Vagina (tissue), 2 donors: ENCODE data around the gene ZBED1. TPM values are rescaled to one million over a fixed set of nuclear protein-coding genes. Genes with fewer than 3 reads are reported as not detected.
"Not testable (repeated sequence)": the region's sequence is repeated elsewhere in the genome, so short reads cannot be mapped to it uniquely, and the experiment has no call there.

Experiments
- DNase-seq, 2 donors: peaks; one replicate each; pipeline ENCODE4 v3.0.0-alpha.2; 2017; ENCODE audit errors: extremely low spot score in 2 of 2
- H3K27ac ChIP-seq: fragments of 200-600 bp; sonication (generic); one replicate; pipeline ENCODE4 v1.5.1; 2019
- H3K27me3 ChIP-seq: fragments of 200-600 bp; sonication (generic); one replicate; pipeline ENCODE4 v1.5.1; 2019
- H3K36me3 ChIP-seq, 2 donors: fragments of 200-600 bp; sonication (generic); one replicate each; pipeline ENCODE4 v1.5.1; 2017 to 2019
- H3K4me1 ChIP-seq: fragments of 200-600 bp; sonication (generic); one replicate; pipeline ENCODE4 v1.5.1; 2019
- H3K4me3 ChIP-seq, 2 donors: fragments of 200-600 bp; sonication (generic); 1 replicate in 1 of 2; 2 replicates in 1 of 2; pipeline ENCODE4 v1.5.1; 2016 to 2019
- H3K9me3 ChIP-seq: fragments of 200-600 bp; sonication (generic); one replicate; pipeline ENCODE4 v1.5.1; 2019
- POLR2A ChIP-seq, 2 donors: fragments of 450-650 bp; IDR thresholded peaks; one replicate each; pipeline ENCODE4 v1.6.1; 2017; ENCODE audit warnings: antibody characterized with exemption in 2 of 2, mild to moderate bottlenecking in 2 of 2, moderate library complexity in 2 of 2
- POLR2AphosphoS5 ChIP-seq, 2 donors: sonication (generic); formaldehyde crosslinking; IDR thresholded peaks; one replicate each; pipeline ENCODE4 v1.9.0; 2017; ENCODE audit warnings: antibody characterized with exemption in 2 of 2, mild to moderate bottlenecking in 2 of 2, low read depth in 1 of 2; ENCODE audit not compliant: insufficient read depth in 1 of 2
- intact Hi-C: fragments of 100-400 bp; cut with DNase I; formaldehyde crosslinking; loops from one replicate; pipeline ENCODE4 v1.15.1; 2023
- total RNA-seq: library from RNA; depleted of rRNA; stranded (reverse); fragments of >200 nt; gene quantifications from one replicate; pipeline ENCODE4 v1.2.3, GENCODE V29; 2016
- TF ChIP-seq, protein P1 (sequence below), 3 experiments: fragments of 450-650 bp in 2 of 3; fragments of 200-600 bp in 1 of 3; sonication (generic) in 1 of 3; IDR thresholded peaks; one replicate each; pipeline ENCODE4 v1.5.1; 2017 to 2019; ENCODE audit warnings: antibody characterized with exemption in 3 of 3, mild to moderate bottlenecking in 2 of 3, moderate library complexity in 2 of 3

The ZBED1 gene
- total RNA-seq, 1 donor from 2014 or later, result 32.7 TPM

DNA sequence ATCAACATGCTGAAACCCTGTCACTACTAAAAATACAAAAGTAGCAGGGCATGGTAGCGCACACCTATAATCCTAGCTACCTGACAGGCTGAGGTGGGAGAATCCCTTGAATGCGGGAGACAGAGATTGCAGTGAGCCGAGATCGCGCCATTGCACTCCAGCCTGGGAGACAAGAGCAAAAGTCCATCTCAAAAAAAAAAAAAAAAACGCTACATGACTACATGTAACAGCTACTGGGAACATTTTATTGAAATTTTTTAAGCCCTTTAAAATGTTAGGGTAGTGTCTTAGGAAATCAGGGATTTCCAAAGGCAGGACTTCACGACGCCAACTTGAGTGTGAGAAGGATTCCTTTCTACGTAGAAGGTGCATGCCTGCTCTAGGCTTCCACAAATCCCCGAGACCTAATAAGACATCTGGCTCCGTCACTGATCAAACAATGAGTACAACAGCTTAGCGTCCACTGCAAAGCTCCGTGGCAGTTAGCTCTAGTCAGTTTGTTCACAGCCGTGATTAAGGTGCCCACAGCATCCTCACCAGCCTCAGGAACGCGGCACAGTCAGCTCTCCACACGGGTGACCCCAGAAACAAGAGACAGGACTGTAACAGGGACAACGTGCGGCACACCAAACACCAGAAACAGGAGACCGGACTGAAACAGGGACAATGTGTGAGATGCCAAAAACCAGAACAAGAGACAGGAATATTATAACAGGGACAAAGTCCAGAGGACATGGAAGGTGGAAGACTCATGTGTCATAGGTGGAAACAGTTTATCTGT, 33.7 kb downstream of the ZBED1 start:
- TF ChIP-seq POLR2A (IDR thresholded peaks at IDR 0.05) (no peak), POLR2AphosphoS5 (IDR thresholded peaks at IDR 0.05; ENCODE audit: insufficient read depth in 1 of 2, low read depth in 1 of 2) (no peak)
- TF ChIP-seq, protein P1, sequence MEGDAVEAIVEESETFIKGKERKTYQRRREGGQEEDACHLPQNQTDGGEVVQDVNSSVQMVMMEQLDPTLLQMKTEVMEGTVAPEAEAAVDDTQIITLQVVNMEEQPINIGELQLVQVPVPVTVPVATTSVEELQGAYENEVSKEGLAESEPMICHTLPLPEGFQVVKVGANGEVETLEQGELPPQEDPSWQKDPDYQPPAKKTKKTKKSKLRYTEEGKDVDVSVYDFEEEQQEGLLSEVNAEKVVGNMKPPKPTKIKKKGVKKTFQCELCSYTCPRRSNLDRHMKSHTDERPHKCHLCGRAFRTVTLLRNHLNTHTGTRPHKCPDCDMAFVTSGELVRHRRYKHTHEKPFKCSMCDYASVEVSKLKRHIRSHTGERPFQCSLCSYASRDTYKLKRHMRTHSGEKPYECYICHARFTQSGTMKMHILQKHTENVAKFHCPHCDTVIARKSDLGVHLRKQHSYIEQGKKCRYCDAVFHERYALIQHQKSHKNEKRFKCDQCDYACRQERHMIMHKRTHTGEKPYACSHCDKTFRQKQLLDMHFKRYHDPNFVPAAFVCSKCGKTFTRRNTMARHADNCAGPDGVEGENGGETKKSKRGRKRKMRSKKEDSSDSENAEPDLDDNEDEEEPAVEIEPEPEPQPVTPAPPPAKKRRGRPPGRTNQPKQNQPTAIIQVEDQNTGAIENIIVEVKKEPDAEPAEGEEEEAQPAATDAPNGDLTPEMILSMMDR (IDR thresholded peaks at IDR 0.05), result no peak
- Histone ChIP-seq H3K9me3 (no peaks in the 10 kb centered on the region), H3K27ac (no peak overlapping the region), H3K36me3 (no peaks in the 10 kb centered on the region), H3K4me3 (no peak overlapping the region), H3K27me3 (no peaks in the 10 kb centered on the region), H3K4me1 (no peaks in the 10 kb centered on the region)
- intact Hi-C loops, result no loop called here
- DNase-seq, result no peak

DNA sequence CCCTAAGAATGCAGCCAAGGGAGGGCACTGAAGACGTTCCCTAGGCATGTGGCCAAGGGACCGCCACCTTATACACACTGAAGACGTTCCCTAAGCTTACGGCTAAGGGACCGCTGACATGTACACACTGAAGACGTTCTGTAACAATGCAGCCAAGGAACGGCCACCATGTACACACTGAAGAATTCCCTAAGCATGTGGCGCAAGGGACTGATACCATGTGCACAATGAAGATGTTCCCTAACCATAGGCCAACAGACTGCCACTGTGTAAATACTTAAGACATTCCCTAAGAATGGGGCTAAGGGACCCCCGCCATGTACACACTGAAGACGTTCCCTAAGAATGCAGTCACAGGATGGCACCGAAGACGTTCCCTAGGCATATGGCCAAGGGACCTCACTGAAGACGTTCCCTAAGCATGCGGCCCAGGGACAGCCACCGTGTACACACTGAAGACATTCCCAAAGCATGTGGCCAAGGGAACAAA, 36.1 kb downstream of the ZBED1 start:
- Histone ChIP-seq H3K9me3 (no peaks in the 10 kb centered on the region), H3K4me1 (no peaks in the 10 kb centered on the region), H3K27ac (no peak overlapping the region), H3K36me3 (no peaks in the 10 kb centered on the region), H3K4me3 (no peak overlapping the region), H3K27me3 (no peaks in the 10 kb centered on the region)
- no peak for DNase-seq
- intact Hi-C loops, result no loop called here
- TF ChIP-seq POLR2A (IDR thresholded peaks at IDR 0.05) (no peak), POLR2AphosphoS5 (IDR thresholded peaks at IDR 0.05; ENCODE audit: insufficient read depth in 1 of 2, low read depth in 1 of 2) (no peak)
- TF ChIP-seq, protein P1 (IDR thresholded peaks at IDR 0.05), result no peak

DNA sequence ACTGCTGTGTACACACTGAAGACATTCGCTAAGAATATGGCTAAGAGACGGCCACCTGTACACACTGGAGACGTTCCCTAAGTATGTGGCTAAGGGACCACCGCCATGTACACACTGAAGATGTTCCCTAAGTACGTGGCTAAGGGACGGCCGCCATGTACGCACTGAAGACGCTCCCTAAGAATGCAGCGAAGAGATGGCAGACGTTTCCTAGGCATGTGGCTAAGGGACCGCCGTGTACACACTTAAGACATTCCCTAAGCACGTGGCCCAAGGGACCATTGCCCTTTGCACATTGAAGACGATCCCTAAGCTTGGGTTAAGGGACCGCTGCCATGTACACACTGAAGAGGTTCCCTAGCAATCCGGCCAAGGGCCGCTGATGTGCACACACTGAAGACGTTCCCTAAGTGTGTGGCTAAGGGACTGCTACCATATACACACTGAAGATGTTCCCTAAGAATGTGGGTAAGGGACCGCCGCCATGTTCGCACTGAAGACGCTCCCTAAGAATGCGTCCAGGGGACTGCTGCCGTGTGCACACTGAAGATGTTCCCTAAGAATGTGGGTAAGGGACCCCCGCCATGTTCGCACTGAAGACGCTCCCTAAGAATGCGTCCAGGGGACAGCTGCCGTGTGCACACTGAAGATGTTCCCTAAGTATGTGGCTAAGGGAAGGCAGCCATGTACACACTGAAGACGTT, 36.7 kb downstream of the ZBED1 start:
- no peak for DNase-seq
- TF ChIP-seq, protein P1 (IDR thresholded peaks at IDR 0.05), result no peak
- no peak for TF ChIP-seq POLR2AphosphoS5 (IDR thresholded peaks at IDR 0.05; ENCODE audit: insufficient read depth in 1 of 2, low read depth in 1 of 2)
- TF ChIP-seq POLR2A (IDR thresholded peaks at IDR 0.05), result no peak
- Histone ChIP-seq H3K9me3 (no peaks in the 10 kb centered on the region), H3K4me1 (no peaks in the 10 kb centered on the region), H3K27me3 (no peaks in the 10 kb centered on the region), H3K36me3 (no peaks in the 10 kb centered on the region), H3K27ac (no peak overlapping the region), H3K4me3 (no peak overlapping the region)
- intact Hi-C loops, result no loop called here

DNA sequence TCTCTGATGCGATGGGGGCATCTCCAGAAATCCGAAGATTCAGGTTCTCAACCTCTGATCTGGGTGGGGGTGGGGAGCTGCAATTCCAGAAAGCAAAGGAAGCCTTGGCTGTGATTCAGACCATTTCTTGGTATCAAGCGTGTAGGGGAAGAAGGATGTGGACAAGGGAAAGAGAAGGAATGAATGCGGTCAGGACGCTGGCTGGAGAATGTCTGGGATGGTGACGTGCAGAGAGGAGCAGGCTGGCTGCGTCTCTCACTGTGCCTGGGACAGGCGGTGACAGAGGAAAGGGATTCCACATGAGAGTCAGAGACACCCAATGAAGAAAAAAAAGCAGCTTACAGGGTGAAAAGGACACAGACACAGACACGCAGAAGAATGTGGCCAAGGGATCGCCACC, 37.3 kb downstream of the ZBED1 start:
- DNase-seq, H3K27ac ChIP-seq, H3K4me3 ChIP-seq, H3K4me1 ChIP-seq, H3K9me3 ChIP-seq, intact Hi-C loops, H3K27me3 ChIP-seq, H3K36me3 ChIP-seq: not testable (repeated sequence)

DNA sequence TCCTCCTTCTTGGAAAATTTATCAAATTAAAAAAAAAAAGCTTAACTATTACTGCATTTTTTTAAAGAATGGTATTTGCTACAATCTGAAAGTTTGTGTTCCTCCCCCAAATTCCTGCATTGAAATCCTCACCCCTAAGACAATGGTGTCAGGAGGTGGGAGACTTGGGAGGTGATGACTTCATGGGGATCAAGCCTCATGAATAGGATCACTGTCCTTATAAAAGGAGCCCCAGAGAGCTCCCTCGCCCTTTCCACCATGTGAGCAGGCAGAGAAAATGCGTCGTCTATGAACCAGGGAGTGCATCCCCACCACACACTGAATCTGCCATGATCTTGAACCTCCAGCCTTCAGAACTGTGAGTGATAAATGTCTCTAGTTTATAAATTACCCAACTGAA, 38.0 kb downstream of the ZBED1 start:
- Histone ChIP-seq H3K4me1 (no peaks in the 10 kb centered on the region), H3K36me3 (no peaks in the 10 kb centered on the region), H3K4me3 (no peak overlapping the region), H3K27ac (no peak overlapping the region), H3K9me3 (no peaks in the 10 kb centered on the region), H3K27me3 (no peaks in the 10 kb centered on the region)
- no peak for TF ChIP-seq POLR2A (IDR thresholded peaks at IDR 0.05)
- TF ChIP-seq, protein P1 (IDR thresholded peaks at IDR 0.05), result no peak
- no peak for TF ChIP-seq POLR2AphosphoS5 (IDR thresholded peaks at IDR 0.05; ENCODE audit: insufficient read depth in 1 of 2, low read depth in 1 of 2)
- intact Hi-C loops, result no loop called here
- no peak for DNase-seq
